Measurements from ENCODE around the gene SUSD4. TPM values are rescaled to one million over a fixed set of nuclear protein-coding genes. Genes with fewer than 3 reads are reported as not detected.

The SUSD4 gene
- polyA plus RNA-seq, 1 of the 3 experiments (the other 2 are of a cell fraction), result 0.31 TPM

GRCh38 chr1:223214261-223214807 lies 149.6 kb downstream of the SUSD4 start:
- CTCF ChIA-PET, result no interaction called here
- no peak for DNase-seq
- no peaks in the 10 kb centered on the region for H3F3A ChIP-seq (replicated peaks; ENCODE audit: insufficient read depth)
- POLR2A ChIA-PET, result no interaction called here
- peaks cover 19% of the 10 kb centered on the region; the same call in 1 of the 2 replicates for H3K27me3 ChIP-seq (ENCODE audit: insufficient read depth)
- H3K4me1 ChIP-seq (ENCODE audit: control insufficient read depth in 1 of 2, insufficient read depth in 2 of 2, low read depth in 1 of 2, low read length in 1 of 2), result peaks cover 0 to 7% of the 10 kb centered on the region in 2 experiments; a peak in 1 of 4 replicates
- H3K27ac ChIP-seq (ENCODE audit: low read depth in 2 of 2, low read length in 1 of 2), result no peak overlapping the region
- no peaks in the 10 kb centered on the region for H3K36me3 ChIP-seq (replicated peaks in 1 of 2; ENCODE audit: control insufficient read depth in 1 of 2, insufficient read depth in 2 of 2, low read length in 1 of 2)
- TF ChIP-seq EP300 (IDR thresholded peaks at IDR 0.05; ENCODE audit: borderline replicate concordance in 1 of 2, low read depth in 1 of 2, low read length in 1 of 2) (no peak), MXI1 (IDR thresholded peaks at IDR 0.05; ENCODE audit: low read depth, low read length) (no peak), GABPA (IDR thresholded peaks at IDR 0.05; ENCODE audit: low read depth) (no peak), NFIC (IDR thresholded peaks at IDR 0.05; ENCODE audit: borderline replicate concordance) (no peak), ZBTB33 (IDR thresholded peaks at IDR 0.05; ENCODE audit: borderline replicate concordance, low read depth) (no peak), RXRA (IDR thresholded peaks at IDR 0.05; ENCODE audit: borderline replicate concordance, low read depth) (no peak), USF1 (IDR thresholded peaks at IDR 0.05; ENCODE audit: borderline replicate concordance, low read depth) (no peak), PBX3 (IDR thresholded peaks at IDR 0.05) (no peak), MAX (IDR thresholded peaks at IDR 0.05; ENCODE audit: low read depth) (no peak), RFX5 (IDR thresholded peaks at IDR 0.05; ENCODE audit: low read length) (no peak), REST (IDR thresholded peaks at IDR 0.05; ENCODE audit: low read depth, low read length) (no peak), FOSL2 (IDR thresholded peaks at IDR 0.05; ENCODE audit: borderline replicate concordance, low read depth) (no peak)
- H3K4me2 ChIP-seq, result no peak overlapping the region
- no peaks in the 10 kb centered on the region for H4K20me1 ChIP-seq (ENCODE audit: insufficient read depth)
- H3K9me3 ChIP-seq, result no peaks in the 10 kb centered on the region
- no peak overlapping the region for H3K9ac ChIP-seq
- 32% methylated on average over 5 of the region's 5 CpGs for WGBS (ENCODE audit: low lambda C conversion rate)
- no peaks in the 10 kb centered on the region for H3K9me2 ChIP-seq
- H3K79me2 ChIP-seq (ENCODE audit: insufficient read depth), result no peaks in the 10 kb centered on the region
- H3K4me3 ChIP-seq (ENCODE audit: low read depth in 2 of 2, low read length in 1 of 2), result no peak overlapping the region
- H2AFZ ChIP-seq (ENCODE audit: low read depth), result no peak overlapping the region

Data from SK-N-SH (cell line).